ENCODE data around the gene CEP128. TPM values are rescaled to one million over a fixed set of nuclear protein-coding genes. Genes with fewer than 3 reads are reported as not detected.

CEP128 gene
- total RNA-seq, 1 experiment from 2014 or later, result 16.7 TPM

GRCh38 chr14:80618751-80619329 lies 322.7 kb downstream of the CEP128 start:
- Mint-ChIP-seq H3K36me3 (ENCODE audit: insufficient read depth, unreplicated experiment) (peaks cover 6% of the 10 kb centered on the region), H3K27ac (ENCODE audit: unreplicated experiment) (no peak overlapping the region), H3K4me3 (ENCODE audit: unreplicated experiment) (no peak overlapping the region), H3K27me3 (ENCODE audit: insufficient read depth, unreplicated experiment) (no peaks in the 10 kb centered on the region), H3K9me3 (ENCODE audit: unreplicated experiment) (peaks cover 5% of the 10 kb centered on the region), H3K4me1 (ENCODE audit: low read depth, unreplicated experiment) (peaks cover 9% of the 10 kb centered on the region)
- POLR2A ChIA-PET, result no interaction called here
- H3K9me3 ChIP-seq, result no peaks in the 10 kb centered on the region
- intact Hi-C loops (cut with micrococcal nuclease; ENCODE audit: unreplicated experiment), result no loop called here
- no peak overlapping the region for H3K4me3 ChIP-seq (ENCODE audit: low read depth, low read length)
- no peaks in the 10 kb centered on the region for H3K36me3 ChIP-seq (ENCODE audit: control insufficient read depth, insufficient read depth, low read length)
- no peaks in the 10 kb centered on the region for H3K27me3 ChIP-seq (replicated peaks; ENCODE audit: control insufficient read depth, insufficient read depth, low read length)
- BruUV-seq (replicated peaks), result no TSS peak
- H3K4me1 ChIP-seq, result 0 out of 2 replicates have a peak, but pooled peaks cover 4% of the 10 kb centered on the region
- no peak for DNase-seq
- CTCF ChIA-PET, result no interaction called here
- no peak for TF ChIP-seq CTCF (IDR thresholded peaks at IDR 0.05; ENCODE audit: insufficient read depth in 1 of 2, low read depth in 1 of 2, low read length in 1 of 2, severe bottlenecking in 1 of 2, unreplicated experiment in 1 of 2)

- BruUV-seq (replicated peaks), result no TSS peak
- DNase-seq, result no peak
- H3K27me3 ChIP-seq (replicated peaks; ENCODE audit: control insufficient read depth, insufficient read depth, low read length), result no peaks in the 10 kb centered on the region
- H3K4me1 ChIP-seq, result 0 out of 2 replicates have a peak, but pooled peaks cover 4% of the 10 kb centered on the region
- POLR2A ChIA-PET, result no interaction called here
- no peaks in the 10 kb centered on the region for H3K9me3 Mint-ChIP-seq (ENCODE audit: unreplicated experiment)
- no peak for TF ChIP-seq CTCF (IDR thresholded peaks at IDR 0.05; ENCODE audit: insufficient read depth in 1 of 2, low read depth in 1 of 2, low read length in 1 of 2, severe bottlenecking in 1 of 2, unreplicated experiment in 1 of 2)
- H3K27ac Mint-ChIP-seq (ENCODE audit: unreplicated experiment), result no peak overlapping the region
- H3K4me3 Mint-ChIP-seq (ENCODE audit: unreplicated experiment), result no peak overlapping the region
- no peaks in the 10 kb centered on the region for H3K9me3 ChIP-seq
- H3K36me3 ChIP-seq (ENCODE audit: control insufficient read depth, insufficient read depth, low read length), result no peaks in the 10 kb centered on the region
- H3K27me3 Mint-ChIP-seq (ENCODE audit: insufficient read depth, unreplicated experiment), result no peaks in the 10 kb centered on the region
- H3K4me1 Mint-ChIP-seq (ENCODE audit: low read depth, unreplicated experiment), result peaks cover 6% of the 10 kb centered on the region
- CTCF ChIA-PET, result no interaction called here
- H3K4me3 ChIP-seq (ENCODE audit: low read depth, low read length), result no peak overlapping the region
- intact Hi-C loops (cut with micrococcal nuclease; ENCODE audit: unreplicated experiment), result no loop called here
- H3K36me3 Mint-ChIP-seq (ENCODE audit: insufficient read depth, unreplicated experiment), result peaks cover 6% of the 10 kb centered on the region
Measured at GRCh38 chr14:80615831-80616230, 325.7 kb downstream of the CEP128 start.

GRCh38 chr14:80609055-80609454 lies 332.5 kb downstream of the CEP128 start:
- DNase-seq, result no peak
- H3K36me3 Mint-ChIP-seq (ENCODE audit: insufficient read depth, unreplicated experiment), result no peaks in the 10 kb centered on the region
- no peak overlapping the region for H3K4me3 Mint-ChIP-seq (ENCODE audit: unreplicated experiment)
- Histone ChIP-seq H3K36me3 (ENCODE audit: control insufficient read depth, insufficient read depth, low read length) (no peaks in the 10 kb centered on the region), H3K27me3 (replicated peaks; ENCODE audit: control insufficient read depth, insufficient read depth, low read length) (no peaks in the 10 kb centered on the region), H3K4me1 (no peaks in the 10 kb centered on the region), H3K4me3 (ENCODE audit: low read depth, low read length) (no peak overlapping the region), H3K9me3 (no peaks in the 10 kb centered on the region)
- BruUV-seq (replicated peaks), result no TSS peak
- no peak overlapping the region for H3K27ac Mint-ChIP-seq (ENCODE audit: unreplicated experiment)
- H3K27me3 Mint-ChIP-seq (ENCODE audit: insufficient read depth, unreplicated experiment), result no peaks in the 10 kb centered on the region
- POLR2A ChIA-PET, result no interaction called here
- CTCF ChIA-PET, result no interaction called here
- no peaks in the 10 kb centered on the region for H3K9me3 Mint-ChIP-seq (ENCODE audit: unreplicated experiment)
- no peaks in the 10 kb centered on the region for H3K4me1 Mint-ChIP-seq (ENCODE audit: low read depth, unreplicated experiment)
- no peak for TF ChIP-seq CTCF (IDR thresholded peaks at IDR 0.05; ENCODE audit: insufficient read depth in 1 of 2, low read depth in 1 of 2, low read length in 1 of 2, severe bottlenecking in 1 of 2, unreplicated experiment in 1 of 2)
- intact Hi-C loops (cut with micrococcal nuclease; ENCODE audit: unreplicated experiment), result no loop called here

Data from Caco-2 (cell line).